SK-N-SH treated with all-trans-retinoic acid at 6 μM for 48 hours (cell line): Measurements from ENCODE around the gene CBFA2T2.

Experiments used
- ATAC-seq: fragments of 200-7000 bp; cut with Tn5 transposase; 3 replicates; pipeline ENCODE4 v1.9.1; 2020; ENCODE audit warnings: mild to moderate bottlenecking, moderate library complexity
- ARNTL ChIP-seq: fragments of 450-650 bp; formaldehyde crosslinking; IDR thresholded peaks from 2 replicates; pipeline ENCODE4 v1.5.0; 2020; ENCODE audit warnings: low read depth, mild to moderate bottlenecking, moderate library complexity, borderline replicate concordance
- BACH2 ChIP-seq: fragments of 250-450 bp; sonication (Bioruptor Pico); IDR thresholded peaks from 2 replicates; pipeline ENCODE4 v1.9.0; 2021; ENCODE audit warnings: mild to moderate bottlenecking, borderline replicate concordance
- CREB5 ChIP-seq: fragments of 250-450 bp; sonication (Bioruptor Pico); IDR thresholded peaks from 2 replicates; pipeline ENCODE4 v1.5.1; 2020; ENCODE audit warnings: low read depth, mild to moderate bottlenecking, moderate library complexity
- CSDC2 ChIP-seq: fragments of 250-450 bp; sonication (Bioruptor Pico); IDR thresholded peaks from 2 replicates; pipeline ENCODE4 v1.5.0; 2020; ENCODE audit warnings: mild to moderate bottlenecking, moderate library complexity
- ESRRG ChIP-seq: fragments of 250-450 bp; sonication (Bioruptor Pico); IDR thresholded peaks from 2 replicates; pipeline ENCODE4 v1.6.1; 2021; ENCODE audit warnings: mild to moderate bottlenecking
- GLIS3 ChIP-seq: fragments of 250-450 bp; sonication (Bioruptor Pico); IDR thresholded peaks from 2 replicates; pipeline ENCODE4 v1.5.0; 2020; ENCODE audit warnings: mild to moderate bottlenecking, moderate library complexity
- ISL1 ChIP-seq: fragments of 250-450 bp; sonication (Bioruptor Pico); IDR thresholded peaks from 2 replicates; pipeline ENCODE4 v2.1.2; 2022; ENCODE audit warnings: mild to moderate bottlenecking, moderate library complexity
- OSR1 ChIP-seq: fragments of 250-450 bp; sonication (Bioruptor Pico); IDR thresholded peaks from 2 replicates; pipeline ENCODE4 v1.8.0; 2022; ENCODE audit warnings: moderate library complexity, mild to moderate bottlenecking, inconsistent platforms
- PATZ1 ChIP-seq: fragments of 250-450 bp; sonication (Bioruptor Pico); IDR thresholded peaks from 2 replicates; pipeline ENCODE4 v1.8.0; 2020; ENCODE audit warnings: mild to moderate bottlenecking, moderate library complexity, borderline replicate concordance
- POU6F1 ChIP-seq: fragments of 250-450 bp; sonication (Bioruptor Pico); IDR thresholded peaks from 2 replicates; pipeline ENCODE4 v1.8.0; 2021; ENCODE audit warnings: low read depth, mild to moderate bottlenecking, moderate library complexity, borderline replicate concordance
- PPARA ChIP-seq: fragments of 250-450 bp; sonication (Bioruptor Pico); IDR thresholded peaks from 2 replicates; pipeline ENCODE4 v1.5.0; 2020; ENCODE audit warnings: mild to moderate bottlenecking, borderline replicate concordance
- SNAI2 ChIP-seq: fragments of 250-450 bp; sonication (Bioruptor Pico); IDR thresholded peaks from 2 replicates; pipeline ENCODE4 v1.5.0; 2020; ENCODE audit warnings: mild to moderate bottlenecking, moderate library complexity
- TCF4 ChIP-seq: fragments of 250-450 bp; sonication (Bioruptor Pico); IDR thresholded peaks from 2 replicates; pipeline ENCODE4 v1.8.0; 2021; ENCODE audit warnings: mild to moderate bottlenecking, moderate library complexity, borderline replicate concordance
- TOX ChIP-seq: fragments of 250-450 bp; sonication (Bioruptor Pico); IDR thresholded peaks from 2 replicates; pipeline ENCODE4 v1.8.0; 2021; ENCODE audit warnings: mild to moderate bottlenecking, moderate library complexity, borderline replicate concordance
- ZC3H10 ChIP-seq: fragments of 250-450 bp; sonication (Bioruptor Pico); IDR thresholded peaks from 2 replicates; pipeline ENCODE4 v1.5.1; 2021; ENCODE audit warnings: mild to moderate bottlenecking, moderate library complexity
- ZFP3 ChIP-seq: fragments of 250-450 bp; sonication (Bioruptor Pico); IDR thresholded peaks from 2 replicates; pipeline ENCODE4 v1.5.0; 2020; ENCODE audit warnings: mild to moderate bottlenecking, moderate library complexity
- ZFP30 ChIP-seq: fragments of 450-650 bp; formaldehyde crosslinking; IDR thresholded peaks from 2 replicates; pipeline ENCODE4 v1.5.0; 2022; ENCODE audit warnings: mild to moderate bottlenecking, moderate library complexity
- ZNF565 ChIP-seq: fragments of 450-650 bp; formaldehyde crosslinking; conservative IDR thresholded peaks from 2 replicates; pipeline ENCODE4 v1.5.0; 2020; ENCODE audit warnings: low read depth, mild to moderate bottlenecking, moderate library complexity
- ZNF70 ChIP-seq: fragments of 450-650 bp; formaldehyde crosslinking; IDR thresholded peaks from 2 replicates; pipeline ENCODE4 v1.5.0; 2020; ENCODE audit warnings: mild to moderate bottlenecking, moderate library complexity
- ZNF8 ChIP-seq: fragments of 450-650 bp; formaldehyde crosslinking; IDR thresholded peaks from 2 replicates; pipeline ENCODE4 v1.5.0; 2020; ENCODE audit warnings: mild to moderate bottlenecking, moderate library complexity
- TF ChIP-seq, protein P1 (sequence below): fragments of 250-450 bp; sonication (Bioruptor Pico); IDR thresholded peaks from 2 replicates; pipeline ENCODE4 v1.5.1; 2021; ENCODE audit warnings: mild to moderate bottlenecking, moderate library complexity

CBFA2T2 gene

DNA sequence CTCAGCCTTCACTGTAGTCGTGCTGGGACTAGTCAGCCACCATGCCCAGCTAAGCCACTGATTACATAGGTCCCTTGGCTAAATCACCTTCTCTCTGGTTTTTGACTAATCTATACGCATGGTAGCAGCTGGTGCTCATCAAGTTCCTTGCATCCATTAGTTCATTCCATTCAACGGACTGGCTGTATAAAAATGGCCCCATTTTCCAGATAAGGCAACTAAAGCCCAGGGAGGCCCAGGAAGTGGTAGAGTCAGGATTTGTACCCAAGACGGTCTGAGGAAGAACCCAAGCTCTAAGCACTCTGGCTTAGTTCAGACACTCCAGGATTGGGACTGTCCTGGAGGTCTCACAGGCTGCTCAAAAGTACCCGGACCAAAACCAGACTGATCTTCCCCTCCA is 191.4 kb downstream of the CBFA2T2 start:
- ATAC-seq = no peak
- TF ChIP-seq ZFP30 (CRISPR knock-in tag) (no peak), CSDC2 (CRISPR knock-in tag) (no peak), CREB5 (no peak), ZNF565 (CRISPR knock-in tag) (no peak), GLIS3 (CRISPR knock-in tag) (no peak), OSR1 (CRISPR knock-in tag) (no peak)

DNA sequence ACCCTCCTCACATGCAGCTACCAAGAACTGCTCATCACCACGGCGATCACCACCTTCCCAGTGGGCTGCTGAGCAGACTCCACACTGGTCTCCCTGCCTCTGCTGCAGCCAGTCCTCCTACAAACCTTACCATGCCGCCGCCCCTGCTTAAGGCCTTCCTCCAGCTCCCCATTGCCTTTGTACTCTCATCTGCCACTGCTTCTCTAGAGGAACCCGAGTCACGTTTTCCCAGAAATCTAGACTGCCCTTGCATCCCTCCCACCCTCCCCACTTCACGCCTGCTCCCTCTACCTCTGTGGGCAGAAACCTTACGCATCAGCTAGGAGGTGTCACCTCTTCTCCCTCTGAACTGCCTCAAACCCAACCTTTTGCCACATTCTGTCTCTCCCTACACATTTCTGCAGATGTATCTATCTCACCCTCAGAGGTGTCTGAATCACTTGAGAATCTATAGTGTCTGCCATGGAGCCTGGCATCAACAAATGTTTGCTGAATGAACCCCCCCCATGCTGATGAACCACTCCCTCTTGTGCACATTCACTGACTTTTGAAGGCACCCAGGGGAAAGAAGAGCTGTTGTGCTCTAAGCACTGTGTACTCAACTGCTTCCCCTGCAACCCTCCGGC is 191.9 kb downstream of the CBFA2T2 start:
- TF ChIP-seq CSDC2 (CRISPR knock-in tag) (no peak), ISL1 (CRISPR knock-in tag) (no peak), TOX (CRISPR knock-in tag) (no peak), SNAI2 (CRISPR knock-in tag) (no peak), ESRRG (CRISPR knock-in tag) (no peak), ZC3H10 (no peak), BACH2 (CRISPR knock-in tag) (no peak), ZNF565 (CRISPR knock-in tag) (no peak)
- no peak for ATAC-seq

DNA sequence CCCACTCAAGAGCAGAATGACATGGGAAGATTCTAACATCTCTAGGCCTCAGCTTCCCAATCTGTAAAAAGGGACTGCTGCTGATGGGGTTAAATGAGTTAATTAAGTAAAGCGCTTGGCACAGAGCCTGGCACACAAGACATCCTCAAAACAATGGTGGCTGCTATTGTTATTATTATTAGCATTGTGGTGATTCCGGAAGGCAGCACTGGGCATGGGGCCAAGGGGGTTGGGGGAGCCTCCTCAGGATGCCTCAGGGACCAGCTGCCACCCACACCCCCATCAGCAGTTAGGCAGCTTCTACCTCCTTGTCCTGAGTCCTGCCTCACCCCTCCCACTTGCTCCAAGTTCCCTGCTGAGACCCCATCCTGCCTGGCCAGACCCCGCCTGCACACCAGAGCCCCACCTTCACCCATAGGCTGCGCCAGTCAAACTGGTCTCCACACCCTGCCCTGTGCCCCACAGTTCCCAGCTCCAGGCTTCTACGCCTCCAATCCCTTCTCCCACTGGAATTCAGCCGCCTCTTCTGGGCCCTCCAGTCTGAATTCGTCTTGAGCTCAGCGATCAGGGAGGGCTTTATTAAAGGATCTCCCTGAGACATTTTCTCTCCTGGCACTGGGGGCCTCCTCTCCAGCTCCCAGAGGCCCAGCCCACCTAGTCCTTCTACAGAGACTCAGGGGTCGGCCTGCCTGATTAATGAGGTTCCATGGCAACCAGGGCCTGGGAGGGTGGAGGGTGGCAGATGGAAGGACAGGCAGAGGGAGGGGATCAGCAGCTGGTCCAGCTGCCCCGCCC is 194.8 kb downstream of the CBFA2T2 start:
- no peak for TF ChIP-seq PATZ1 (CRISPR knock-in tag)
- no peak for TF ChIP-seq PPARA
- no peak for TF ChIP-seq ISL1 (CRISPR knock-in tag)
- TF ChIP-seq POU6F1 (CRISPR knock-in tag) = no peak
- no peak for TF ChIP-seq ZNF8
- TF ChIP-seq ESRRG (CRISPR knock-in tag) = no peak
- TF ChIP-seq ZNF565 (CRISPR knock-in tag) = no peak
- no peak for TF ChIP-seq GLIS3 (CRISPR knock-in tag)
- TF ChIP-seq OSR1 (CRISPR knock-in tag) = no peak
- TF ChIP-seq ARNTL (CRISPR knock-in tag) = no peak
- no peak for TF ChIP-seq CREB5
- TF ChIP-seq TCF4 (CRISPR knock-in tag) = no peak
- TF ChIP-seq, protein P1, sequence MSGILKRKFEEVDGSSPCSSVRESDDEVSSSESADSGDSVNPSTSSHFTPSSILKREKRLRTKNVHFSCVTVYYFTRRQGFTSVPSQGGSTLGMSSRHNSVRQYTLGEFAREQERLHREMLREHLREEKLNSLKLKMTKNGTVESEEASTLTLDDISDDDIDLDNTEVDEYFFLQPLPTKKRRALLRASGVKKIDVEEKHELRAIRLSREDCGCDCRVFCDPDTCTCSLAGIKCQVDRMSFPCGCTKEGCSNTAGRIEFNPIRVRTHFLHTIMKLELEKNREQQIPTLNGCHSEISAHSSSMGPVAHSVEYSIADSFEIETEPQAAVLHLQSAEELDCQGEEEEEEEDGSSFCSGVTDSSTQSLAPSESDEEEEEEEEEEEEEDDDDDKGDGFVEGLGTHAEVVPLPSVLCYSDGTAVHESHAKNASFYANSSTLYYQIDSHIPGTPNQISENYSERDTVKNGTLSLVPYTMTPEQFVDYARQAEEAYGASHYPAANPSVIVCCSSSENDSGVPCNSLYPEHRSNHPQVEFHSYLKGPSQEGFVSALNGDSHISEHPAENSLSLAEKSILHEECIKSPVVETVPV (CRISPR knock-in tag) = no peak
- TF ChIP-seq ZNF70 = no peak
- TF ChIP-seq ZFP30 (CRISPR knock-in tag) = no peak
- TF ChIP-seq ZFP3 (CRISPR knock-in tag) = no peak
- TF ChIP-seq CSDC2 (CRISPR knock-in tag) = no peak
- no peak for ATAC-seq
